H9 (cell line): ENCODE data around the gene ZGRF1. TPM values are rescaled to one million over a fixed set of nuclear protein-coding genes. Genes with fewer than 3 reads are reported as not detected.

Experiments
- DNase-seq: peaks from one replicate; pipeline ENCODE4 v3.0.0-alpha.2; 2017
- H2AFZ ChIP-seq: one replicate; pipeline ENCODE4 v1.6.1; 2013; ENCODE audit warnings: mild to moderate bottlenecking, low read length, control low read depth, moderate library complexity
- H2AK5ac ChIP-seq: 2 replicates; pipeline ENCODE4 v1.6.1; 2013; ENCODE audit warnings: low read length, control low read depth, mixed read lengths; ENCODE audit not compliant: insufficient read length
- H2BK120ac ChIP-seq: one replicate; pipeline ENCODE4 v1.6.1; 2013; ENCODE audit warnings: low read depth, mild to moderate bottlenecking, low read length, control low read depth, inconsistent platforms; ENCODE audit not compliant: poor library complexity, severe bottlenecking
- H2BK12ac ChIP-seq: 2 replicates; pipeline ENCODE4 v1.6.1; 2013; ENCODE audit warnings: low read length, control low read depth, mixed read lengths, low read depth; ENCODE audit not compliant: insufficient read length
- H2BK15ac ChIP-seq: 2 replicates; pipeline ENCODE4 v1.6.1; 2013; ENCODE audit warnings: low read depth, low read length, control low read depth
- H2BK20ac ChIP-seq: one replicate; pipeline ENCODE4 v1.6.1; 2013; ENCODE audit warnings: low read depth, mild to moderate bottlenecking, low read length, control low read depth, inconsistent platforms; ENCODE audit not compliant: poor library complexity, severe bottlenecking
- H2BK5ac ChIP-seq: 2 replicates; pipeline ENCODE4 v1.6.1; 2013; ENCODE audit warnings: low read length, control low read depth, mixed read lengths; ENCODE audit not compliant: insufficient read length
- H3K14ac ChIP-seq: 2 replicates; pipeline ENCODE4 v1.6.1; 2013; ENCODE audit warnings: low read length, control low read depth; ENCODE audit not compliant: insufficient read depth
- H3K18ac ChIP-seq: 2 replicates; pipeline ENCODE4 v1.6.1; 2013; ENCODE audit warnings: low read depth, mild to moderate bottlenecking, mixed read lengths, low read length, control low read depth; ENCODE audit not compliant: insufficient read length
- H3K23ac ChIP-seq: 2 replicates; pipeline ENCODE4 v1.6.1; 2013; ENCODE audit warnings: low read length, control low read depth, mixed read lengths, low read depth; ENCODE audit not compliant: insufficient read length
- H3K23me2 ChIP-seq: 2 replicates; pipeline ENCODE4 v1.6.1; 2013; ENCODE audit warnings: low read depth, mild to moderate bottlenecking, mixed read lengths, low read length, control low read depth; ENCODE audit not compliant: insufficient read length, poor library complexity, severe bottlenecking
- H3K27ac ChIP-seq: 2 replicates; pipeline ENCODE4 v1.5.1; 2013; ENCODE audit warnings: low read length, control low read depth, mixed read lengths, low read depth; ENCODE audit not compliant: insufficient read length
- H3K27me3 ChIP-seq: 2 replicates; pipeline ENCODE4 v1.6.1; 2013; ENCODE audit warnings: low read length, control low read depth, inconsistent platforms; ENCODE audit not compliant: insufficient read depth
- H3K4ac ChIP-seq: 2 replicates; pipeline ENCODE4 v1.6.1; 2013; ENCODE audit warnings: low read depth, mild to moderate bottlenecking, control low read depth, inconsistent platforms, low read length, moderate library complexity
- H3K4me1 ChIP-seq: 2 replicates; pipeline ENCODE4 v1.6.1; 2013; ENCODE audit warnings: low read length, control low read depth, inconsistent platforms; ENCODE audit not compliant: insufficient read depth
- H3K4me2 ChIP-seq: 2 replicates; pipeline ENCODE4 v1.6.1; 2013; ENCODE audit warnings: low read length, control low read depth, mixed read lengths; ENCODE audit not compliant: insufficient read length, insufficient read depth
- H3K56ac ChIP-seq: 2 replicates; pipeline ENCODE4 v1.6.1; 2013; ENCODE audit warnings: low read depth, mild to moderate bottlenecking, mixed read lengths, low read length, control low read depth; ENCODE audit not compliant: insufficient read length
- H3K79me1 ChIP-seq: 2 replicates; pipeline ENCODE4 v1.6.1; 2013; ENCODE audit warnings: low read depth, mild to moderate bottlenecking, moderate library complexity, low read length, control low read depth, inconsistent platforms; ENCODE audit not compliant: insufficient read depth, poor library complexity, severe bottlenecking
- H3K79me2 ChIP-seq: 2 replicates; pipeline ENCODE4 v1.6.1; 2013; ENCODE audit warnings: low read length, control low read depth, inconsistent platforms; ENCODE audit not compliant: insufficient read depth
- H3K9ac ChIP-seq: 2 replicates; pipeline ENCODE4 v1.6.1; 2013; ENCODE audit warnings: low read length, control low read depth, mixed read lengths; ENCODE audit not compliant: insufficient read length; ENCODE audit errors: extremely low read depth
- H3K9me3 ChIP-seq: one replicate; pipeline ENCODE4 v1.6.1; 2013; ENCODE audit warnings: low read depth, low read length, inconsistent platforms; ENCODE audit not compliant: control insufficient read depth
- H3T11ph ChIP-seq: one replicate; pipeline ENCODE4 v1.6.1; 2013; ENCODE audit warnings: mild to moderate bottlenecking, low read length, control low read depth, inconsistent platforms
- H4K20me1 ChIP-seq: one replicate; pipeline ENCODE4 v1.6.1; 2013; ENCODE audit not compliant: control insufficient read depth, insufficient read length, insufficient read depth
- H4K5ac ChIP-seq: 2 replicates; pipeline ENCODE4 v1.6.1; 2013; ENCODE audit warnings: low read depth, mild to moderate bottlenecking, mixed read lengths, low read length, control low read depth; ENCODE audit not compliant: insufficient read length
- H4K8ac ChIP-seq: replicated peaks from 2 replicates; pipeline ENCODE4 v1.6.1; 2013; ENCODE audit warnings: low read length, control low read depth, mixed read lengths, low read depth; ENCODE audit not compliant: insufficient read length
- H4K91ac ChIP-seq: 2 replicates; pipeline ENCODE4 v1.6.1; 2013; ENCODE audit warnings: low read depth, mild to moderate bottlenecking, moderate library complexity, mixed read lengths, low read length, control low read depth; ENCODE audit not compliant: insufficient read length
- H3K27ac Mint-ChIP-seq, 3 experiments: 2 replicates in 2 of 3; 3 replicates in 1 of 3; pipeline ENCODE4 v1.8.0; 2020 to 2021; ENCODE audit warnings: mixed read lengths in 3 of 3, mild to moderate bottlenecking in 1 of 3, moderate library complexity in 1 of 3
- H3K27me3 Mint-ChIP-seq: 2 replicates; pipeline ENCODE4 v1.8.0; 2021; ENCODE audit warnings: low read depth, mild to moderate bottlenecking, moderate library complexity, mixed read lengths
- H3K36me3 Mint-ChIP-seq, 3 experiments: 2 replicates in 2 of 3; 3 replicates in 1 of 3; pipeline ENCODE4 v1.8.0; 2020 to 2021; ENCODE audit warnings: low read depth in 3 of 3, mixed read lengths in 3 of 3; ENCODE audit not compliant: insufficient read depth in 1 of 3
- H3K4me1 Mint-ChIP-seq, 2 experiments: 2 replicates each; pipeline ENCODE4 v1.8.0; 2020; ENCODE audit warnings: mixed read lengths in 2 of 2
- H3K4me3 Mint-ChIP-seq, 2 experiments: 2 replicates in 1 of 2; 3 replicates in 1 of 2; pipeline ENCODE4 v1.8.0; 2020 to 2021; ENCODE audit warnings: mild to moderate bottlenecking in 2 of 2, mixed read lengths in 2 of 2, moderate library complexity in 1 of 2
- H3K9me3 Mint-ChIP-seq, 2 experiments: 2 replicates in 1 of 2; 3 replicates in 1 of 2; pipeline ENCODE4 v1.8.0; 2020; ENCODE audit warnings: mild to moderate bottlenecking in 2 of 2, mixed read lengths in 2 of 2, moderate library complexity in 1 of 2
- CTCF ChIP-seq: fragments of 200-600 bp; sonication (generic); conservative IDR thresholded peaks from 3 replicates; pipeline ENCODE4 v1.8.0; 2021; ENCODE audit warnings: antibody characterized with exemption, mild to moderate bottlenecking
- WGBS: extraction: QIAGEN DNeasy Blood & Tissue Kit; methylation state at CpG from one replicate; pipeline ENCODE4 v1.1.7; 2013; ENCODE audit warnings: missing lambda C conversion rate, low lambda C conversion rate, mixed read lengths; ENCODE audit not compliant: insufficient read length; ENCODE audit errors: extremely low coverage; 5-methylcytosine and 5-hydroxymethylcytosine counted together
- total RNA-seq: library from RNA; stranded (reverse); gene quantifications from 2 replicates; pipeline ENCODE4 v1.2.1, GENCODE V29; 2021

ZGRF1 gene
- total RNA-seq, 1 experiment from 2014 or later = 38.3 TPM

GRCh38 chr4:112504807-112505206 is 131.9 kb downstream of the ZGRF1 start:
- Histone ChIP-seq H3K4me1 (no peaks in the 10 kb centered on the region), H3K79me2 (no peaks in the 10 kb centered on the region), H2BK12ac (no peak overlapping the region), H4K20me1 (no peaks in the 10 kb centered on the region), H3K9ac (no peak overlapping the region), H3K23me2 (peaks cover 4% of the 10 kb centered on the region), H3K27ac (no peak overlapping the region), H4K91ac (no peak overlapping the region), H2AK5ac (no peak overlapping the region), H2BK120ac (no peak overlapping the region), H3K56ac (no peak overlapping the region), H3K9me3 (no peaks in the 10 kb centered on the region), H3K23ac (no peak overlapping the region), H2BK15ac (no peak overlapping the region), H2BK20ac (no peak overlapping the region), H3K27me3 (peaks cover 28% of the 10 kb centered on the region), H3K18ac (no peak overlapping the region), H3K4ac (no peak overlapping the region), H3K14ac (no peak overlapping the region), H3T11ph (no peak overlapping the region), H2AFZ (no peak overlapping the region), H3K79me1 (no peaks in the 10 kb centered on the region), H3K4me2 (no peak overlapping the region), H2BK5ac (no peak overlapping the region), H4K5ac (no peak overlapping the region), H4K8ac (no peak overlapping the region)
- no peak for TF ChIP-seq CTCF
- no CpG with 5 or more reads among the region's 4 CpGs for WGBS
- H3K27me3 Mint-ChIP-seq = peaks cover 89% of the 10 kb centered on the region
- DNase-seq = no peak
- peaks cover 16 to 21% of the 10 kb centered on the region in 2 experiments for H3K4me1 Mint-ChIP-seq
- no peak overlapping the region for H3K4me3 Mint-ChIP-seq
- H3K9me3 Mint-ChIP-seq = peaks cover 0 to 6% of the 10 kb centered on the region in 2 experiments; a peak in 2 of 5 replicates
- H3K36me3 Mint-ChIP-seq = no peaks in the 10 kb centered on the region
- no peak overlapping the region for H3K27ac Mint-ChIP-seq
